Right ventricle myocardium inferior (tissue), 1 donor: ENCODE data around the gene FAM181A. TPM values are rescaled to one million over a fixed set of nuclear protein-coding genes. Genes with fewer than 3 reads are reported as not detected.
A peak's percentile ranks its signal among the peaks of the same experiment; 100 is the strongest.

Source experiments
- ATAC-seq: fragments of 200-7000 bp; cut with Tn5 transposase; one replicate; pipeline ENCODE4 v1.9.1; 2020; ENCODE audit warnings: mild to moderate bottlenecking, moderate library complexity
- DNase-seq: peaks from one replicate; pipeline ENCODE4 v3.0.0; 2021; ENCODE audit errors: missing footprints
- intact Hi-C: fragments of 100-400 bp; cut with DNase I; formaldehyde crosslinking; loops from one replicate; pipeline ENCODE4 v1.11.0; 2022
- microRNA-seq: library from miRNA; unstranded; fragments of <30 nt; microRNA quantifications from one replicate; pipeline ENCODE4 v1.2.0, GENCODE V29; 2020
- total RNA-seq: library from RNA; stranded (reverse); fragmentation: NEBNext Ultra II Directional; extraction: Animal tissue kit (Norgen Biotek cat#: 25700); gene quantifications from one replicate; pipeline ENCODE4 v1.2.1, GENCODE V29; 2021
- donor health status: DM: no; HTN: yes; CAD: no; lungs with severe emphysema.

FAM181A gene
- total RNA-seq, 1 donor from 2014 or later, result not detected

DNA sequence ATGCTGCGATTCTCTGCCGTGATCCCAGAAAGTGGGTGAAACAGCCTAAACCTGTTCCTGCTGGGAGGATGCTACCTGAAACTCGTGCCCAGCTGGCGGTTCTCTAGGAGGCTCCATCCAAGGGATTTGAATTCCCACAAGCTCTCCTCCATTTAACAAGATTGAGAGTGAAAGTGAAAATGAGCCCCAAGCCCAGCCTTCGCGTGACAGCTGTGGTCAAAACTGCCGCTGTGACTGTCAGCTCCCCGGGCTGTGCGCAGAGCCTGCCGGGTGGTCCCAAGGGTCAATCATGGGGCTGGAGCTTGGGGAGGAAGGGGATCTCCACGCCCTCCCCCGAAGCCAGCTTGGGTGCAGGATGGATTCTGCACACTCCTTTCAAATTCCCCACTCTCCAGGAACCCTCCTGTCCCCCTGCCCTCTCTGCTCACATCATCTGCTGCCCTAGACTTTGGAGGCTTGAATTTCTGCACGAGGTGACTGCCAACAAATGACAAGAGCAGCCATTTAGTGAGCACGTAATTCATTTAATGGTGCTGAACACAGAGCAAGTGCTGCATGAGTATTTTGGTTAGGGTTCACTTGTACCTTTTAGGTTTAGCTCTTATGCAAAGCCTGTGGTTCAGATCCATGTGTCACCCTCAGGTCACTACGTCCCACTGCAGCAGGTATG is 44.0 kb downstream of the FAM181A start:
- intact Hi-C loops, result no loop called here
- ATAC-seq, result no peak
- no peak for DNase-seq

- intact Hi-C loops, result no loop called here
- ATAC-seq, result no peak
- DNase-seq, result no peak
These were observed 44.5 kb downstream of the FAM181A start for GRCh38 chr14:93971635-93972027.

- intact Hi-C loops, result no loop called here
- DNase-seq (no peak), ATAC-seq (no peak)
These were observed 45.6 kb downstream of the FAM181A start for GRCh38 chr14:93972618-93973205.

DNA sequence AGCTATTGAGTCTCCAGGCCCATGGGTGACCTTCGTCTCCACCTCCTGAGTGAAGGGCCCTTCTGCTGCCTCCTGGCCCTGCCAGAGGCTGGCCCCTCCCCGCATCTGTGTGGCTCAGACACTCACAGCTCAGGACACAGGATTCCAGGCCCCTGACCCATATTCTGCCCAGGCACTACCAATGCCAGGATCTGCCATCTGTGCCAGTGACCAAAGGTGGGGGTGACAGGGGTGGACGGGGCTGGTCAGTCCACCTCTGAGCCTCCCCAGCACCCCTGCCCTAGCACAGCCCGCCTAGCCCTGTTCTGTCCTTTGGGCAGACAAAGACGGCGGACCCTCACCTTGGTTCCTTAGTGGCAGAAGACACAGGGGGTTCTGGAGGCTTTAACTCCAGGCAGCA is 46.5 kb downstream of the FAM181A start:
- DNase-seq, result no peak
- ATAC-seq, result no peak
- intact Hi-C loops, result no loop called here

DNA sequence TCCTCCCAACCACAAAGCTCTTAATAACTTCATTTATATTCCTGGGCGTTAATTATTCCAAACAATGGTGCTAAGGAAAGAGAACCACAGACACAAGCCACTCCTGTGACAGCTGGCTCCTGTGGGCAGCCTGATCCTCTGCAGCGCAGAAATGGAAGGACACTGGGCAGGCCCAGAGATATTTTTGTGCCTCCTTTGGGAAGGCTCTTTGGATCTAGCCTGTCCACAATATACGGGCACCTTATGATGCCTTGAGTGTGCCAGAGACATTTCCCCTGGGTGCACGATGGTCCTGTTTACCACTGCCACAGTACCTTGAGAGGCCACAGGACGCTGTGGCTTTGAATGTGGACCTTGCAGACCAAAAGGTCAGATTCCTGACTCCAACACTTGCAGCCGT is 47.2 kb downstream of the FAM181A start:
- DNase-seq (no peak), ATAC-seq (peak; percentile 27)
- intact Hi-C loops, result no loop called here

GRCh38 chr14:93974833-93975232 is 47.7 kb downstream of the FAM181A start:
- intact Hi-C loops, result no loop called here
- ATAC-seq (peak; percentile 49), DNase-seq (no peak)

DNA sequence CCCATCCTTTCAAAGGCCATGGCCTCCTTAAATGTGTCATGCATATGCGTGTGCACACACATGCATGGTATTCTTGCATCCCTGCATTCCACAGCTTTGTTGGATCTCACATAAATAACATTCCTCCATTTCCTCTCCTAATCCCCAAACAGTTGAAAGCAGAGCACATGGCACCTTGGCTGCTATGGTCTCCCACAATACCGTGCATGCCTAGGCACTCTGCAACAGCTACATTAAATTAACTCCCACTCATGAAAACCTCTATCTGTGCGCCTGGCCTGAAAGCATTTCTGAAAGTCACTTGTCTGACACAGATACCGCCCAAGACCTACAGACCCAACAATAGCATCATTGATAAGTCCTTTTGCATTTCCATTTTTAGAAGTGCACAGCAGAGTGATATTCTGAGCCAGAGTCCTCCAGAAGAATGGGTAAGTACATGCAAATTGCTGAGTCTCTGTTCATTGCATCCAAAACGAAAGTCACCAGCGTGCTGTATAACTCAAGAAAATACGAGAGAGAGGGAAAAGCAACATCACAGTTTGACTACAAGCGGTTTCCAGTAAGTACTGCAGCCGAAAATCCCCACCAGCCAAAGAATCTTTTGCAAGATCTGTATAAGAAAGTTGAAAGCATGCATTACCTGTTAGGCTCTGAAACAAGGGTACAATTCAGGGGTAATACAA is 48.8 kb downstream of the FAM181A start:
- intact Hi-C loops, result no loop called here
- ATAC-seq (peak; percentile 56), DNase-seq (no peak)

- intact Hi-C loops, result no loop called here
- DNase-seq, result no peak
- ATAC-seq, result peak; percentile 37
These were observed 49.4 kb downstream of the FAM181A start, which contains the start of gene ASB2 for GRCh38 chr14:93976477-93977057. Gene ASB2 (minus strand): TSS chr14:93976570. CDS start chr14:93964539, 12,031 bp downstream.

- ATAC-seq, result no peak
- intact Hi-C loops, result no loop called here
These were observed 50.0 kb downstream of the FAM181A start for GRCh38 chr14:93977171-93977570.

GRCh38 chr14:93977790-93978581 is 50.8 kb downstream of the FAM181A start:
- DNase-seq (no peak), ATAC-seq (no peak)
- intact Hi-C loops, result no loop called here

More at GRCh38 chr14:93977171-93977570, 50.0 kb downstream of the FAM181A start:
- no peak for DNase-seq

DNA sequence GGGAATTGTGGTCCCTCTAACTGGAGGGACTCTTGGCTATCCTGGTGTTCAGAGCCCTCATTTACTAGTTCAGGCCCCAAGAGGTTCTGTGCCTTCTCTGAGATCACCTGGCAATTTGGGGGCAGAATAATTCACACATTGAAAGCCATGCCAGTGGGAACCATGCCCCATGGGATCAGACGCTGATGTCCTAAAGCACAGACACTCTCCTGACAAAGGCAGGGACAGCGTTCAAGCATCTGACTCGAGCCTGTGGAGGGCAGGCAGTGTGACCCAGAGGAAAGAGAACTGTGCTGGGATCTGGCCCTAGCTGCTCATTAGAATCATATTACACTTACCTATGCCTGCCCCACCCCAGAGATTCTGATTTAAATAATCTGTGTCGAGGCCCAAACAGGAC is 51.6 kb downstream of the FAM181A start:
- DNase-seq (no peak), ATAC-seq (no peak)
- intact Hi-C loops, result no loop called here

Small RNA genes within 50 kb of the gene (microRNA-seq; reads per million reads assigned to microRNA genes)
- gene MIR4506, result not detected

Other genes with a start within 250 kb of the FAM181A start
- 10.3 TPM for gene PRIMA1, start 138.9 kb upstream of the FAM181A start, total RNA-seq
- gene ASB2, start 49.2 kb downstream of the FAM181A start, total RNA-seq, result 294 TPM
- gene CCDC197, start 70.0 kb downstream of the FAM181A start, total RNA-seq, result 0.84 TPM
- 0.35 TPM for gene OTUB2, start 99.0 kb downstream of the FAM181A start, total RNA-seq
- 187 TPM for gene DDX24, start 153.9 kb downstream of the FAM181A start, total RNA-seq
- 10.7 TPM for gene IFI27L1, start 154.0 kb downstream of the FAM181A start, total RNA-seq
- gene IFI27, start 183.4 kb downstream of the FAM181A start, total RNA-seq, result 164 TPM
- 52.4 TPM for gene IFI27L2, start 202.3 kb downstream of the FAM181A start, total RNA-seq
- 0.16 TPM for gene PPP4R4, start 247.0 kb downstream of the FAM181A start, total RNA-seq